HG03520 (cell line): Measurements from ENCODE around the gene FAM32A.

ENCODE experiments used
- ATAC-seq: cut with Tn5 transposase; IDR thresholded peaks from one replicate; pipeline ENCODE4 v1.9.1; 2021; ENCODE audit warnings: mild to moderate bottlenecking, moderate library complexity; ENCODE audit not compliant: unreplicated experiment

FAM32A gene

GRCh38 chr19:16218851-16219250 lies 33.6 kb downstream of the FAM32A start:
- no peak for ATAC-seq

- ATAC-seq = no peak
Observed at GRCh38 chr19:16222806-16223205, 37.6 kb downstream of the FAM32A start.

GRCh38 chr19:16223746-16224145 lies 38.5 kb downstream of the FAM32A start:
- no peak for ATAC-seq

- ATAC-seq = no peak
Observed at GRCh38 chr19:16224293-16225045, 39.3 kb downstream of the FAM32A start.

GRCh38 chr19:16225279-16226183 lies 40.3 kb downstream of the FAM32A start:
- ATAC-seq = no peak

GRCh38 chr19:16226184-16226591 lies 41.0 kb downstream of the FAM32A start:
- no peak for ATAC-seq

- ATAC-seq = no peak
Observed at GRCh38 chr19:16226878-16227836, 41.9 kb downstream of the FAM32A start.

GRCh38 chr19:16227837-16228636 lies 42.8 kb downstream of the FAM32A start:
- ATAC-seq = no peak

- no peak for ATAC-seq
Observed at GRCh38 chr19:16228637-16229321, 43.6 kb downstream of the FAM32A start.

- no peak for ATAC-seq
Observed at GRCh38 chr19:16229322-16229641, 44.1 kb downstream of the FAM32A start.

GRCh38 chr19:16232127-16232526 lies 46.9 kb downstream of the FAM32A start:
- ATAC-seq = no peak

- ATAC-seq = no peak
Observed at GRCh38 chr19:16232568-16232967, 47.4 kb downstream of the FAM32A start.

- ATAC-seq = no peak
Observed at GRCh38 chr19:16233081-16233776, 48.0 kb downstream of the FAM32A start.

GRCh38 chr19:16233836-16234551 lies 48.8 kb downstream of the FAM32A start:
- ATAC-seq = no peak

- no peak for ATAC-seq
Observed at GRCh38 chr19:16234552-16235445, 49.6 kb downstream of the FAM32A start.

- ATAC-seq = no peak
Observed at GRCh38 chr19:16235811-16236652, 50.8 kb downstream of the FAM32A start.
